Medulla oblongata (tissue), 1 donor: ENCODE results near the gene HSPA6.
"Not testable (repeated sequence)": the region's sequence is repeated elsewhere in the genome, so short reads cannot be mapped to it uniquely, and the experiment has no call there.

Experiments
- DNase-seq: peaks from one replicate; pipeline ENCODE4 v3.0.0-alpha.2; 2015; ENCODE audit errors: extremely low spot score

HSPA6 gene

DNA sequence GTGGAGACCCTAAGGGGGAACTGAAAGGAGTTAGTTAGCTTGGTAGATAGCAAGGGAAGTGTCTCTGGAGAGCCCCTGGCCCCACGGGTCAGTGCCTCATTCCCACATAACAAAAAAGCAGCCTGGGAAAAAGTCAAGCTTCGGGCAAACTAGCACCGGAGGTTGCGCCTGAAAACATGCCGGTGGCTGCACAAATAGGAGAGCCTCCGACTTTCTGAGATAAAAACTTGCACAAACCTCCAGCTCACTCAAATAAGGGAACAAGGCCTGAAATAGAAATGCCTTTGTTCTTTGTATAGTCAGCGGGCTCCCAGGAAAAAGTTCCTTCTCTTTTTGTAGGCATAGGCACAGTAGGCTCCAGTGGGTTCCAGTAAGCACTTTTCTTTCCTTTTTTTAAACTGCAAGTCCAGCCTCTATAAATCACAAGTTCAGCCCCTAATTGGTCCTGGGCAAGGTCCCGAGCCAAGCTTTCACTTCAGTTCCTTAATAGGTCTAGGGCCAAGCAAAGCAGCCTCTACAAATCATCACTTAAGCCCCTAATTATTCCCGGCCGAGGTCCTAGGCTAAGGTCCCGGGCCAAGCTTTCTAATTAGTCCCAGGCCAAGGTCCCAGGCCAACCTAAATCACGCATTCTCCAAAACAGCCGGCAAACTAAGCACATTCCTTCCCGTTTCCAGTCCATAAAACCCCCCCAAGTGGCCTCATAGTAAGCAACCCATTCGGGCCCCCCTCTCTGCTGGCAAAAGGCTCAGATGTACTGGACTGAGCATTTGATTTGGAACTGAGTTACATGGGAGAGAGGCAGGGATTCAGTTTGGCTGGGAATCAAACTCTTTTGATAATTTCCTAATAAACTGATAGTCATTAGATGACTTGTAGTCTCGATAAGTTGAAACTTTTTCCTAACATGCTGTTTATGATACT lies 8.6 kb downstream of the HSPA6 start:
- DNase-seq = peak; percentile 90

DNA sequence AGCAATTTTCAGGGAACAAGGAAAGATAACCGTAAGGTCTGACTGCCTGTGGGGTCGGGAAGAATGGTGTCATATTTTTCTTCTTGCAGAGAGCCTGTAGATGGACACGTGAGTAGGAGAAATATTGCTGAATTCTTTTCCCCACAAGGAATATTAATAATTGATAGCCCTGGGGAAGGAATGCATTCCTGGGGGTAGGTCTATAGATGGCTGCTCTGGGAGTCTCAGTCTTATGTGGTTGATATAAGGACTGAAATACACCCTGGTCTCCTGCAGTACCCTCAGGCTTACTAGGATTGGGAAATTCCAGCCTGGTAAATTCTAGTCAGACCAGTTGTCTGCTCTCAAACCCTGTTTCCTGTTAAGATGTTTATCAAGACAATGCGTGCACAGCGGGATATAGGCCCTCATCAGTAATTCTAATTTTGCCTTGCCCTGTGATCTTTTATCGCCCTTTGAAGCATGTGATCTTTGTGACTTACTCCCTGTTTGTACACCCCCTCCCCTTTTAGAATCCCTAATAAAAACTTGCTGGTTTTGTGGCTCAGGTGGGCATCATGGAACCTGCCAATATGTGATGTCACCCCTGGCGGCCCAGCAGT lies 12.8 kb downstream of the HSPA6 start:
- DNase-seq = not testable (repeated sequence)

DNA sequence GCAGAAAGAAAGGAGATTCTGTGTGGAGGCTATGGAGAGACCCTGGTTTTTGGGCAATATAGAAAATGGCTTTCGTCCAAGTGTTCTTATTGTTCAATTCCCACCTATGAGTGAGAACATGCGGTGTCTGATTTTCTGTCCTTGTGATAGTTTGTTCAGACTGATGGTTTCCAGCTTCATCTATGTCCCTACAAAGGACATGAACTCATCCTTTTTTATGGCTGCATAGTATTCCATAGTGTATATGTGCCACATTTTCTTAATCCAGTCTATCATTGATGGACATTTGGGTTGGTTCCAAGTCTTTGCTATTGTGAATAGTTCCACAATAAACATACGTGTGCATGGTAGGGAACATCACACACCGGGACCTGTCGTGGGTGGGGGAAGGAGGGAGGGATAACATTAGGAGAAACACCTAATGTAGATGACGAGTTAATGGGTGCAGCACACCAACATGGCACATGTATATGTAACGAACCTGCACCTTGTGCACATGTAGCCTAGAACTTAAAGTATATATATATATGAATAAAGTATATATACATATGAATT lies 14.7 kb downstream of the HSPA6 start:
- DNase-seq = not testable (repeated sequence)

DNA sequence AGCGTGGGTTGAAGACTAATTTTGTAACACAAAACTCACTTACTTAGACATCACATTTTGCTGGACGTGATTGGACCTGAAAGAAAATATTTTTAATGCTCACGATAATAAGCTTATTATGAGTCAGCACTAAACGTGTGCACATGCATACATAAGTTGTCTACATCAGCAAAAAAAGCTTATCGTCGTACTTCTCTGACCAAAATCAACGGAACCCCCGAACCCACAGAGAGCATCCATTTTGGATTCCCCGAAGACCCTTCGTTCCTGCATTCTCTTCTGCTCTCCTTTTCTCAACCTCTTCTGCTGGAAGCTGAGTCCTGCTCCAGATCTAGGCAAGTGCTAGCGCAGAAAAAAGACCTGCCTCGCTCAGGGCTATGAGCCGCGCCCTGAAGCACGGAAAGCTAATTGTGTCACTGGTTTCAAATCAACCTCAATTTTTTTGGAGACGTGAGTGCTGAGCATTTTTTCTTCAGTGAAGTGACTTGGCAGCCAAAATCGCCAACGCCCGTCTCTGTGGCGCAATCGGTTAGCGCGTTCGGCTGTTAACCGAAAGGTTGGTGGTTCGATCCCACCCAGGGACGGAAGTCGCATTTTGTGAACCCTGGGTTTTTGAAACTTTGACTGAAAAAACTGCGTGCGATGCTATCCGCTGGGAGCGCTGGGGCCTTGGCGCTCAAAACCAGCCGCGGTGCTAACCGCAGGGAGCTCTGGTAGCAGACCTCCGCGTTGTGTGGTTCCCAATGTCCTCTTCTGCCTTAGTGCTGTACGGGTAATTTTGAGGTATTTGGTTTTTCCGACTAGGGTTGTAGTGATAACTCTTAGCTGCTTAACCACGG lies 15.6 kb downstream of the HSPA6 start:
- DNase-seq = peak; percentile 70

DNA sequence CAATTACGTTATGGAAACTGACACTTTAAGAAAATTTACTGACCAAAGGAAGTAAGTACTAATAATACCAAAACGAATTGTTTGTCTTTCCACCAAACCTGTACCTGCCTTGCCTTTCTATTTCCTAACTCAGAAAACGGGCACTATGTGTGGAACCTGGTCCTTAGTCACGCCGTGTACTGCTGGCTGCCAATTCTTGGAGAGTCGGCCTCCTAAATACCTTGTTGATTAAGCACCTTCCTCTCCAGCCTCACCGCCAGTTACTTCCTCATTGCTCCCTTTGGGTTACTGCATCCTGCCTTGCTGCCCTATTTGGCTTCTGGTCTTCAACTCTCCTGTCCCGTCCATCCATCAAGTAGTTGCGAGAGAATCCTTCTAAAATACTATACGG lies 16.2 kb downstream of the HSPA6 start:
- DNase-seq = not testable (repeated sequence)

DNA sequence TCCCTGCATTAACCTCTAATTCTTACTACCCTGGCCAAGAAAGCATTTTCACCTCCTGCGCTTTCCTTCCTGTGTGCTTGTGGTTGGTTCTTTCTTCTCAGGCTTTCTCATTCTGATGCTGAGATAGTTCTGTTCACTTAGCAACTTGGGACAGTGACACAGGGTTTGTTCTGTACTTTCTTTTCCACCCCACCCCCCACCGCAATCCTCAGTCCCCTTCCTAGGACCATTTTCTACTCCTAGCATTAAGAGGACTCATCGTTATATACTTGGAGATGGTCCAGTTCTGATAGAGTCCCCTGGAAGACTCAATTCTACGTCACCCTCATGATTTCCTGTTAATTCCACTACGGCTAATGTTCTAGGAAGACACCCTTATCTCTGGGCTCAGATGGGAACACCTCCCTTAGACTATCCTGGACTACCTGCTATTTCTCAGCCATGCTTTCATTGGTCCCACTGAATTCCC lies 17.8 kb downstream of the HSPA6 start:
- DNase-seq = not testable (repeated sequence)

DNA sequence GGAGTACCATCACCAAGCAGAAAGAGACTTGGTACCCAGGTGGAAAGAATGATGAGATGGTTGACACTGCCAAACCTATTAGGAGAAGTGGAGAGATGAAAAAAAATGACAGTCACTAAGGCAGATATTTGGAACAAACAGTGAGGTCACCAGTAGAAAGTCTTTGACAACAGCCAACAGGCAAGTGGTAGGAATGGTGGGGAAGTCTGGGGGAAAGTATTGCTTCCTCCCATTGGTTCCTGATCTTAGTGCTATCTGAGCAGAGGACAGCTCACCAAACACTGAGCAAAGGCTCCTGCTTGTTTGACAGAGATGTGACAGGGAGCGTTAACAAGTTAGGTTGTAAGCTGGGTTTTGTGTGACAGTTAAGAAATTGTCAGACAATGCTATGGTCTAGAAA lies 18.8 kb downstream of the HSPA6 start:
- not testable (repeated sequence) for DNase-seq

DNA sequence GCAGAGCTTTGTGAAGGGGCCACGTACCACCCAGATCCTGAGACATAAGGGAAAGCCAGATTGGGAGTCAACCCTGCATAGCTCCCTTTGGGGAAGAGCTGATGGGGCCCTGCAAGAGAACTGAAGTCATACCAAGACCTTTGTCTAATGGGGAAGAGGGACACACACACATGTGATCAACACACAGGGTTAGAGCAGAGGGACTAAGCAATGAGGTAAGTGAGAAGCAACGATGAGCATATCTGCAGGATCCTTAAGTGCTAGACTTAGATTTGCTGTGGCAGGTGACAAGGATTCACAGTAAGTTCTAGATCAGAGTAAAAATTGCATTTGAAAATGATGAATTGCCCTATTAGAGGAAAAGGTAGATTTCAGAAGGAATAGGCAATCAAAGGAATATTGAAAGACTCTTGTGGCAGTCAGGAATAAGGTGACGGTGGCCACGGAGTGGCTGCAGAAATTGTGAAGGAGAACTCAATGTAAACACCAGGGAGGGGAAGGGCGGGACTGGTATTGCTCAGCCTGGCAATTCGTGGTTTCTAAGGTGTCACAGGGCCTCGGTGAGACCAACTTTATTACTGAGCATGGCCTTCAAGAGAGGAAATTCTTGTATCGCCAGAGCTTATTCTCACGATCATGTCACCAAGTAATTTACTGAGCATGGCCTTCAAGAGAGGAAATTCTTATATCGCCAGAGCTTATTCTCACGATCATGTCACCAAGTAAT lies 20.8 kb downstream of the HSPA6 start:
- not testable (repeated sequence) for DNase-seq

DNA sequence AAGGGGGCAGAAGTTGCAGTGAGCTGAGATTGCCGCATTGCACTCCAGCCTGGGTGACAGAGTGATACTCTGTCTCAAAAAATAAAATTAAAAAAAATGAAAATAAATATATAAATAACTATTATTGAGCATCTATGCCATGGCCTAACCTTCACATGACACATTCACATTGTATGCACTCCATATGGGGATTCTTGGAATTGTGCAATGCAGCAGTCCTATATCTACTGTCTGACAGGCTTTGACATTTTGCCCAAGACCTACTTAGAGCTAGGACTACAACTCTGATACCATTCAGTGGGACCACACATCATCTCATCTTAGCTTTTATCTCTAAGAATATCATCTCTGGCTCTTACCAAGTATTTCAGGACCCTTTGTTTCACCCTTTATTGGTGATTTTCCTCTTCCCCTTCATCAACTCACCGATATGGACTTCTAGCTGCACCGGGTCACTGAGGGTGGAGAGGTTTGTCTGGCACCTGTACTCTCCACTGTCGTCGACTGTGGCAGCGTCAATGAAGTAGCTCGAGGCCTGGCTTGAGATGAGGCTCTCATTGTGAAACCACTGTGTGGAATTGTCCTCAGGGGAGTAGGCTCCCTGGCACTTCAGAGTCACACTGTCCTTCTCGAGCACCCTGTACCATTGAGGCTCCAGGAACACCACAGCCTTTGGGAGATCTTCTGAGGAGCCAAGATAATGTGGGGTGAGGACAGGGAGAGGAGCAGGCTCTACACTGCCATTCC lies 23.8 kb downstream of the HSPA6 start:
- not testable (repeated sequence) for DNase-seq

DNA sequence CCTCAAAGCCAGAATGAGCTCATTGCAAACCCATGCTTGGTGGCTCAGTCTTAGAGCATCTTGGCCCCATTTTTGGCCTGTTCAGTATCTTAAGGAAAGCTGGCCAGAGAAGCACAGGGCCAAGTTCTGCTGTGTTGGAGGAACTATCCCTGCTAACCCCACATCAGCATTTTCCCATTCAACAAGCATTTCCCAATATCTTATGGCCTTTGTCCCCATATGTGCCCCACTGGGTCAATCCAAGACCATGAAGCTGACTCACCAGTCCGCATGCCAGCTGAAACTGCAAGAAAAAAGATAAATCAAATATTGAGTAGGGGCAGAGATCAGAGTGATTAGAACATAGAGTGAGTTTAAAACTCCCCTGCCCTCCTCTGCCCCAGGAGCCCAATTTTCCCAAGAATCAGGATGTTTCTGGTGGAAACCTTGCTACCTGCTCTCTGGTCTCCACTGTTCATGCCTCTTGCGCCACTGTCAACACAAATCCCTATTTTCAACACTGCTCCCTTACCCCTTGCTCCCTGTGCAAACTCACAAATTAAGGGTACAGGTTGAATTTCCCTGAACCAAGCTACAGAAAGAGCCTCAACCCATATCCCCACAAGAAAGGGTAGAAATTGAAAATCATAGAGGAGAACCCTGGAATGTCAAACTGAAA lies 24.5 kb downstream of the HSPA6 start:
- DNase-seq = not testable (repeated sequence)

DNA sequence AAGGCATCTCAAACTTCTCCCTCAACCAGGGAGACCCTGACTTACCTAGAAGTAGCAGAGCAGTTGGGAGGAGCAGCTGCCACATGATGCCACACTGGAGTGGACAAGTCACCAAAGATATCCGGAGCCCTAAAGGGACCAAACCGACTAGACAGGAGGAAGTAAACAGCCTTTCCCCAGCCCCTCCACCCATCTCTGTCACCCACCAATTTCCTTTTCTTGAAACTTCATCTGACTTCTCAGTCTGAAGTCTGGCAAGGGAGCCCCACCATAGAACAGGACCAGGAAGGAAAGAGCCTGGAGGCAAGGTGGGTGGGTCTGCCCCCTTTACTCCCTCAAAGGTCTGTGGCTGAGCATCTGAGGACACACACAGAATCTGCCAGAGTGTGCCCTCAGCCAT lies 25.3 kb downstream of the HSPA6 start, which contains the start of gene FCGR3A:
Gene FCGR3A, minus strand, starts transcription at position 167 of the 400 bp plus-strand sequence. Its CDS starts 82 bp downstream, at position 85.
- peak; percentile 55 for DNase-seq

DNA sequence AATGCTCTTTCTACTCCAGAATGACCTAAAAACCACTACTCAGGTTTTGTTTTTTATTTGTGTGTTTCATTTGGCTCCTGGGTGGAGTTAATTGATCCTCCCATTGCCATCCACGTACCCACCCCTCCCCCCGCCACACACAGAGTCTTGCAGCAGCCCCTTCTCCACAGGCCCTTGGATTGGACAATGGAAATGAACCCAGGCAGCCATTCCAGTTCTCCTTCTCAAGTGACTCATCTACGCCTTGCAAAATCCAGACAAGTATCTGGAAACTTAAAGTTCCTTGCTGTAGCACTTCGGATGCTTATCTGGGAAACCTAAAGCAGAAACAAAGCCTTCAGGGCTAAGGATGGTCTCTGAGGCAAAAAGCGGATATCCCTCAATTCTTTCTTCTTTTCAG lies 26.6 kb downstream of the HSPA6 start:
- not testable (repeated sequence) for DNase-seq

DNA sequence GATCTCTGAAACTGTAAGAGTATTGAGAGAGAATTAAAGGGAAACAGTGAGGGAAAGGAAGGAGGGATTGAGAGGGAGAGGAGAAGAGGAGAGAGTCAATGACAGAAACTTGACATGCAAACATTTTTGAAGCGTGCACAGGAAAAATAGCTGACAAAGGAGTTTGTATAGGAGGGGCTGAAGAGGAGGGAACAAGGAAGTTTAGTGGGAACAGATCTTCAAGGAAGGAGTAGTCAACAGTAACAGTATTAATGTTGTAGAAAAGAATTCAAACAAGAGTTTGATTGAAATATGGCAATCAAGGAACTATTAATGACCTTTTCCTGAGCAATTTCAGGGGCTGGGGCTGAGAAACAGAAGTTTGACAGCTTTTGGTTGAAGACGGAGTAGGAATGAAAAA lies 29.3 kb downstream of the HSPA6 start:
- DNase-seq = not testable (repeated sequence)

DNA sequence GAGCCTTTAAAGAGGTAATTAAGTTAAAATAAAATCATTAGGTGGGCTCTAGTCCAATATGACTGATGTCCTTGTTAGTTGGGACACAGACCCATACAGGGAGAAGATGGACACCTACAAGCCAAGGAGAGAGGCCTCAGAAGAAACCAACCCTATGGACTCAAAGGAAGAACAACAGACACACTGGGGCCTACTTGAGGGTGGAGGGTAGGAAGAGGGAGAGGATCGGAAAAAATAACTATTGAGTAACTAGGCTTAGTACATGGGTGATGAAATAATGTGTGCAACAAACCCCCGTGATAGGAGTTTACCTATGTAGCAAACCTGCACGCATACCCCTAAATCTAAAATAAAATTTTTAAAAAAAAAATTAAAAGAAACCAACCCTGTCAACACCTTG lies 30.0 kb downstream of the HSPA6 start:
- DNase-seq = not testable (repeated sequence)

DNA sequence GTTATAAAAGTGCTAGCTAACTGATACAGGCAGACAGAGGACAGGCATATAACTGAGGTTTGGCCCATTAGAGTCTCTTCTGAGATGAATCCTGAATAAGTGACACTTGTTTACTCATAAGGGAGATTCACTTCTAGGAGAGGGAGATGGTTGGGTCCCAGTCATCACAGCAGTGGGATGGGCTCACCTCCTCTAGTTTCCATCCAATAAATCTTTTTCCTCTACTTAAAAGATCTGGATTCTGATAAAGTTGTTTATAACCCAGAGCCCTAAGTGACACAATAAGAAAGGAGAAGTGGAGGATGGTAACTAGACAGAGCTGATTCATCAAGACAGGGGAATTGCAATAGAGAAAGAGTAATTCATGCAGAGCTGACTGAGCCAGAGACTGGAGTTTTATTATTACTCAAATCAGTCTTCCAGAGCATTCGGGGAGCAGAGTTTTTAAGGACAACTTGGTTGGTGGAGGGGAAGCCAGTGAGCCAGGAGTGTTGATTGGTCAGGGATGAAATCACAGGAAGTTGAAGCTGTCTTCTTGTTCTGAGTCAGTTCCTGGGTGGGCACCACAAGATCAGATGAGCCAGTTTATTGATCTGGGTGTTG lies 30.6 kb downstream of the HSPA6 start:
- DNase-seq = not testable (repeated sequence)

DNA sequence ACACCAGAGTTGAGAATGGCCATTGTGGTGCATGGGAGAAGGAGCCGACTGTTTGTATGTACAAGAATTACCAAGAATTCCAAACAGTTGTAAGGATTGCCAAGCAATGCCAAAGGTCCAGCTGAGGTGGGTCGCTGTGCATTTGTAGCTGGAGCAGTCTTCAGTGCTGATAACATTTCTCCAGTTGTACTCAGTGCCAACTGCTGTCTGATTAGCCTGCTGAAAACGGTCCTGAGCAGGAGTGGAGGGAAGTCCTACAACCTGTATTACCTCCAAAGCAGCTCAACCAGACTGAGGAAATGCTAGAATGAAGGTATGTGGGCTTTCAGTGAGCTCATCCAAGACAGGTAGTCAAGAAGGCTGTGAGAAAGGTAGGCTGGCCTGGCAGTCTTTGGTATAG lies 31.8 kb downstream of the HSPA6 start:
- not testable (repeated sequence) for DNase-seq

DNA sequence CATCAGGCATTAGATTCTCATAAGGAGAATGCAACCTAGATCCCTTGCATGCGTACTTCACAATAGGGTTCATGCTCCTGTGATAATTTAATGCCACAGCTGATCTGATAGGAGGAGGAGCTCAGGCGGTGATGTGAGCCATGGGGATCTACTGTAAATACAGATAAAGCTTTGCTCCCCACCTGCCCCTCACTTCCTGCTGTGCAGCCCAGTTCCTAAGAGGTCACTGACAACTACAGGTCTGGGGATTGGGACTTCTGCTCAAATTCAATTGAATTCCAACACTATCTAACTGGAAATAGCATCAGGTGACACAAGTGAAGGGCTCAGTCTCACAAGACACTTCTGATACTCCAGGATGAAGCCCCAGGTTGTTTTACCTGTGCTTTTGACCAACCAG lies 32.6 kb downstream of the HSPA6 start:
- not testable (repeated sequence) for DNase-seq

DNA sequence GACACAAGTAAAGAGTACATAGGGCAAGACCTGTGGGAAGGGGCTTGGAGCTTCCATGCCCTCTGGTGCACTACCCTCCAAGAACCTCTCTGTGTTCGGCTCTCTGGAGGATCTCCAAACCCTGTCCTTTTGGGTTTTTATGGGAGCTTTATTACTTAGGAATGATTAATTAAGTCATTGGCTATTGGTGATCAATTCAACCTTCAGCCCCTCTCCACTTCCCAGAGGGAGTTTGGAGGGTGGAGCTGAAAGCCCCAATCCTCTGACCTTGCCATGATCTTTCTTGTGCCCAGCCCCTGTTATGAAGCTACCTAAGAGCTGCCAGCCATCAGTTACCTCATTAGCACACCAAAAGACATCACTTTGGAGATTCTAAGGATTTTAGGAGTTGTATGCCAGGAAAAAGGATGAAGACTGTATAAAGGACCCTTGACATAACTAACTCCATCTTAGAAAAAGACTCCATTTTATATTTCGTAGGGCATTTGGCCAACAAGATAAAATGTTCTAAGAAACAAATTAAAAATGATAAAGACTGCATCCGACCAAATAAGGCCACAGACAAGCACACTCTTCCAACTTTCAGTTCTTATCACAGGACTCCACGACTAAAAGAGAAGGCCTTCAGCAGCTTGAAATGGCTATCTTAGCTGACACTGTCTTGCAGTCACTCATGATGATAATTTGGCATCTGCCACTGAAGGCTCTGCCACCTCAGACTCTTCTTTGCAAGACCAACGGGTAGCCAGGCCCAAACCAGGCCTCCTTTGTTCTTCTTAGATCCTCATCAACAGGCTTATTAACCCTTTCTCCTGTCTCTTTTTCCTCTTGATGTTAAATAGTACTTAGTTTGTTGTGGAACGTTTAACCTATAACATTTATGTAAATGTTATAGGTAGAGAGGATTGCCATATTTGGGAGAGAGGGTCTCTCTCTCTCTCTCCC lies 33.4 kb downstream of the HSPA6 start:
- DNase-seq = not testable (repeated sequence)
